A673 (cell line): Measurements from ENCODE around the gene TMEM179. TPM values are rescaled to one million over a fixed set of nuclear protein-coding genes. Genes with fewer than 3 reads are reported as not detected.

ENCODE experiments used
- BruUV-seq: library from RNA; stranded (reverse); fragments of 400-500 nt; replicated peaks from 2 replicates; lab custom pipeline; 2021; lab: Mats Ljungman, UMichigan
- CTCF ChIA-PET: fragments of 300-600 bp; sonication (Branson Sonifier 250); formaldehyde crosslinking; loops from one replicate; lab custom pipeline; 2022; ENCODE audit warnings: antibody characterized with exemption; lab: Charles Lee
- POLR2A ChIA-PET: fragments of 300-600 bp; sonication (Branson Sonifier 250); formaldehyde crosslinking; loops from one replicate; lab custom pipeline; 2022; ENCODE audit warnings: antibody characterized with exemption; ENCODE audit not compliant: low non-redundant PET; lab: Charles Lee
- DNase-seq: peaks from one replicate; pipeline ENCODE4 v3.0.0-alpha.2; 2015; ENCODE audit warnings: low spot score
- H3K27ac ChIP-seq: fragments of 200-600 bp; sonication (generic); 2 replicates; pipeline ENCODE4 v1.5.1; 2016; ENCODE audit warnings: mixed run types, low read depth, mild to moderate bottlenecking, mixed read lengths, antibody characterized with exemption, low read length; ENCODE audit not compliant: poor library complexity, severe bottlenecking
- H3K27me3 ChIP-seq: fragments of 200-600 bp; sonication (generic); replicated peaks from 2 replicates; pipeline ENCODE4 v1.6.1; 2017; ENCODE audit warnings: mixed run types, low read depth, mild to moderate bottlenecking, mixed read lengths, antibody characterized with exemption, low read length; ENCODE audit not compliant: insufficient read depth, poor library complexity
- H3K36me3 ChIP-seq: fragments of 200-600 bp; sonication (generic); 2 replicates; pipeline ENCODE4 v1.6.1; 2016; ENCODE audit warnings: mixed run types, mild to moderate bottlenecking, mixed read lengths, antibody characterized with exemption, low read length; ENCODE audit not compliant: insufficient read depth, poor library complexity, severe bottlenecking
- H3K4me1 ChIP-seq: fragments of 200-600 bp; sonication (generic); 2 replicates; pipeline ENCODE4 v1.6.1; 2017; ENCODE audit warnings: mixed run types, mild to moderate bottlenecking, mixed read lengths, antibody characterized with exemption, low read length; ENCODE audit not compliant: insufficient read depth, poor library complexity, severe bottlenecking
- H3K4me3 ChIP-seq: fragments of 200-600 bp; sonication (generic); 2 replicates; pipeline ENCODE4 v1.5.1; 2016; ENCODE audit warnings: low read depth, mixed run types, mild to moderate bottlenecking, mixed read lengths, low read length; ENCODE audit not compliant: poor library complexity, severe bottlenecking
- H3K9me3 ChIP-seq: fragments of 200-600 bp; sonication (generic); 2 replicates; pipeline ENCODE4 v1.6.1; 2016; ENCODE audit warnings: mixed run types, low read depth, mild to moderate bottlenecking, mixed read lengths, antibody characterized with exemption, low read length; ENCODE audit not compliant: poor library complexity, severe bottlenecking
- EZH2 ChIP-seq: fragments of 200-600 bp; sonication (generic); IDR thresholded peaks from 2 replicates; pipeline ENCODE4 v1.6.1; 2017; ENCODE audit warnings: borderline replicate concordance, low read depth, mild to moderate bottlenecking, mixed read lengths, antibody characterized with exemption, low read length; ENCODE audit not compliant: poor library complexity, severe bottlenecking
- intact Hi-C: fragments of 100-400 bp; cut with micrococcal nuclease; formaldehyde crosslinking; loops from one replicate; pipeline ENCODE4 v1.10.0; 2022; ENCODE audit not compliant: unreplicated experiment
- total RNA-seq: library from RNA; stranded (reverse); gene quantifications from 2 replicates; pipeline ENCODE4 v1.2.3, GENCODE V29; 2021
- TF ChIP-seq, protein P1 (sequence below): fragments of 300-800, 200-600 bp; sonication (generic); conservative IDR thresholded peaks from 2 replicates; pipeline ENCODE4 v1.5.1; 2017; ENCODE audit warnings: low read depth, mild to moderate bottlenecking, antibody characterized with exemption, low read length, moderate library complexity, mixed read lengths

TMEM179 gene
- total RNA-seq, 1 experiment from 2014 or later, result 0.58 TPM

DNA sequence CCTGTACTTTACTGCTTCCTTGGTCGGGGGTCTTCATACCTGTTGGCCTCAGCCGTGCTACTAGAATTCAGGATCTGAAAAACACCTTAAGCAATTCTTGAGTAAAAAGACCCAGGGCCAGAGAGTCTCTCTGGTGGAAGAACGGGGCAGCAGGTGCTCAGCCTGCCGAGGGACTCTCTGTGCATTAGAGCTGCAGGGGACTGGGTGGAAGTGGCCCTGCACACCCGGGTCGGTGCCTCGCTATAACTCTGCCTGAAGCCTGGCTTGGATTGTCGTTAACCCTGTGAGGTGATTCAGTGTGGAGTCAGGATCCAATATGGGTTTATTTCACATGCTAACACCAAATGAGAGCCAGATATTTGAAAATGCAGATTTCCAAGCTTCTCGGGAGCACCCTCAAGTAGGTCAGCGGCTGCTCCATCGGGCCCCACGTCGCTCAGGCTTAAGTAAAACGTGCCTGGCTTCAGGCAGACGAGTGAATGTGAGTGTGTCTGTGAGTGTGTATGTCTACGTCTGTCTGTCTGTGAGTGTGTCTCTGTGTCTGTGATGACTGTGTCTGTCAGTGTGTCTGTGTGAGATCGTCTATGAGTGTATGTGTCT lies 60.1 kb downstream of the TMEM179 start:
- intact Hi-C loops, result no loop called here
- no peaks in the 10 kb centered on the region for H3K9me3 ChIP-seq
- POLR2A ChIA-PET, result no interaction called here
- H3K27ac ChIP-seq, result no peak overlapping the region
- TF ChIP-seq, protein P1, sequence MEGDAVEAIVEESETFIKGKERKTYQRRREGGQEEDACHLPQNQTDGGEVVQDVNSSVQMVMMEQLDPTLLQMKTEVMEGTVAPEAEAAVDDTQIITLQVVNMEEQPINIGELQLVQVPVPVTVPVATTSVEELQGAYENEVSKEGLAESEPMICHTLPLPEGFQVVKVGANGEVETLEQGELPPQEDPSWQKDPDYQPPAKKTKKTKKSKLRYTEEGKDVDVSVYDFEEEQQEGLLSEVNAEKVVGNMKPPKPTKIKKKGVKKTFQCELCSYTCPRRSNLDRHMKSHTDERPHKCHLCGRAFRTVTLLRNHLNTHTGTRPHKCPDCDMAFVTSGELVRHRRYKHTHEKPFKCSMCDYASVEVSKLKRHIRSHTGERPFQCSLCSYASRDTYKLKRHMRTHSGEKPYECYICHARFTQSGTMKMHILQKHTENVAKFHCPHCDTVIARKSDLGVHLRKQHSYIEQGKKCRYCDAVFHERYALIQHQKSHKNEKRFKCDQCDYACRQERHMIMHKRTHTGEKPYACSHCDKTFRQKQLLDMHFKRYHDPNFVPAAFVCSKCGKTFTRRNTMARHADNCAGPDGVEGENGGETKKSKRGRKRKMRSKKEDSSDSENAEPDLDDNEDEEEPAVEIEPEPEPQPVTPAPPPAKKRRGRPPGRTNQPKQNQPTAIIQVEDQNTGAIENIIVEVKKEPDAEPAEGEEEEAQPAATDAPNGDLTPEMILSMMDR, result no peak
- TF ChIP-seq EZH2, result no peak
- BruUV-seq, result no TSS peak
- H3K36me3 ChIP-seq, result no peaks in the 10 kb centered on the region
- H3K27me3 ChIP-seq, result peaks cover 15% of the 10 kb centered on the region
- CTCF ChIA-PET, result no interaction called here
- H3K4me1 ChIP-seq, result peaks cover 12% of the 10 kb centered on the region
- DNase-seq, result no peak
- no peak overlapping the region for H3K4me3 ChIP-seq

GRCh38 chr14:104542871-104543830 lies 61.4 kb downstream of the TMEM179 start:
- ChIA-PET POLR2A (no interaction called here), CTCF (no interaction called here)
- Histone ChIP-seq H3K27me3 (peaks cover 15% of the 10 kb centered on the region), H3K9me3 (no peaks in the 10 kb centered on the region), H3K4me1 (peaks cover 12% of the 10 kb centered on the region), H3K27ac (no peak overlapping the region), H3K36me3 (no peaks in the 10 kb centered on the region), H3K4me3 (no peak overlapping the region)
- BruUV-seq, result no TSS peak
- no peak for DNase-seq
- intact Hi-C loops, result no loop called here
- TF ChIP-seq, protein P1, result no peak
- no peak for TF ChIP-seq EZH2

DNA sequence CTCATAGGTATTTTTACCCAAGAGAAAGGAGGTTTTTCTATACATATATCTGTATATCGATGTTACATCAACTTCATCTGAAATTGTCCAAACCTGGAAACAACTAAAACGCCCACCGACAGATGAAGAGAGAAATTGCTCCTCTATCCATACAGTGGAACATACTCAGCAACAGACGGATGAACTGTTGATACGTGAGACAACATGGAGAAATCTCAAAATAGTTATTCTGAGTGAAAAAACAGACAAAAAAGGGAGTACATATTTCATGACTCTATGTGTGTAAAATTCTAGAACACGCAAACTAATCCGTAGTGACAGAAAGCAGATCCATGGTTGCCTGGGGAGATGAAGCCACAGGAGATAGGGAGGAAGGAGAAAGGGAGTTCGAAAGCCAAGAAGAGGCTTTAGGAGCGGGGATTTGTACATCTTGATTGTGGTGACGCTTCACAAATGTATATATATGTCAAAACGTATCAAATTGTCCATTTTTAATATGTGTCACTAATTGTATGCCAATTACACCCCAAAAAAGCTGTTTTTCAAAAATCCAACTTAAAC lies 62.6 kb downstream of the TMEM179 start:
- CTCF ChIA-PET, result no interaction called here
- intact Hi-C loops, result no loop called here
- Histone ChIP-seq H3K27ac (no peak overlapping the region), H3K36me3 (no peaks in the 10 kb centered on the region), H3K27me3 (peaks cover 15% of the 10 kb centered on the region), H3K4me3 (no peak overlapping the region), H3K9me3 (no peaks in the 10 kb centered on the region), H3K4me1 (peaks cover 12% of the 10 kb centered on the region)
- no TSS peak for BruUV-seq
- no peak for DNase-seq
- POLR2A ChIA-PET, result no interaction called here
- TF ChIP-seq, protein P1, result no peak
- no peak for TF ChIP-seq EZH2

Other genes with a start within 250 kb of the TMEM179 start
- not detected in 2 replicates for gene C14orf180, start 25.0 kb downstream of the TMEM179 start, total RNA-seq
- gene INF2, start 84.8 kb upstream of the TMEM179 start, total RNA-seq, result 70.9 and 74.2 TPM in 2 replicates
- gene ADSS1, start 119.5 kb upstream of the TMEM179 start, total RNA-seq, result 0.37 and 0.52 TPM in 2 replicates
- 79.6 and 83.0 TPM in 2 replicates for gene SIVA1, start 148.4 kb upstream of the TMEM179 start, total RNA-seq
- 123 and 142 TPM in 2 replicates for gene AKT1, start 191.0 kb upstream of the TMEM179 start, total RNA-seq
- gene ZBTB42, start 196.3 kb upstream of the TMEM179 start, total RNA-seq, result 1.4 and 2.1 TPM in 2 replicates